ENCODE data around the gene DNALI1. TPM values are rescaled to one million over a fixed set of nuclear protein-coding genes. Genes with fewer than 3 reads are reported as not detected.

DNALI1 gene
- total RNA-seq, 1 donor: 13.7 TPM

GRCh38 chr1:37545019-37545418 lies 11.7 kb upstream of the DNALI1 start:
- H3K4me3 ChIP-seq (ENCODE audit: low read depth, low read length): no peak overlapping the region
- DNase-seq (ENCODE audit: low read depth): no peak
- TF ChIP-seq, protein P1, sequence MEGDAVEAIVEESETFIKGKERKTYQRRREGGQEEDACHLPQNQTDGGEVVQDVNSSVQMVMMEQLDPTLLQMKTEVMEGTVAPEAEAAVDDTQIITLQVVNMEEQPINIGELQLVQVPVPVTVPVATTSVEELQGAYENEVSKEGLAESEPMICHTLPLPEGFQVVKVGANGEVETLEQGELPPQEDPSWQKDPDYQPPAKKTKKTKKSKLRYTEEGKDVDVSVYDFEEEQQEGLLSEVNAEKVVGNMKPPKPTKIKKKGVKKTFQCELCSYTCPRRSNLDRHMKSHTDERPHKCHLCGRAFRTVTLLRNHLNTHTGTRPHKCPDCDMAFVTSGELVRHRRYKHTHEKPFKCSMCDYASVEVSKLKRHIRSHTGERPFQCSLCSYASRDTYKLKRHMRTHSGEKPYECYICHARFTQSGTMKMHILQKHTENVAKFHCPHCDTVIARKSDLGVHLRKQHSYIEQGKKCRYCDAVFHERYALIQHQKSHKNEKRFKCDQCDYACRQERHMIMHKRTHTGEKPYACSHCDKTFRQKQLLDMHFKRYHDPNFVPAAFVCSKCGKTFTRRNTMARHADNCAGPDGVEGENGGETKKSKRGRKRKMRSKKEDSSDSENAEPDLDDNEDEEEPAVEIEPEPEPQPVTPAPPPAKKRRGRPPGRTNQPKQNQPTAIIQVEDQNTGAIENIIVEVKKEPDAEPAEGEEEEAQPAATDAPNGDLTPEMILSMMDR (IDR thresholded peaks at IDR 0.05; ENCODE audit: insufficient read depth, low read length): no peak

DNA sequence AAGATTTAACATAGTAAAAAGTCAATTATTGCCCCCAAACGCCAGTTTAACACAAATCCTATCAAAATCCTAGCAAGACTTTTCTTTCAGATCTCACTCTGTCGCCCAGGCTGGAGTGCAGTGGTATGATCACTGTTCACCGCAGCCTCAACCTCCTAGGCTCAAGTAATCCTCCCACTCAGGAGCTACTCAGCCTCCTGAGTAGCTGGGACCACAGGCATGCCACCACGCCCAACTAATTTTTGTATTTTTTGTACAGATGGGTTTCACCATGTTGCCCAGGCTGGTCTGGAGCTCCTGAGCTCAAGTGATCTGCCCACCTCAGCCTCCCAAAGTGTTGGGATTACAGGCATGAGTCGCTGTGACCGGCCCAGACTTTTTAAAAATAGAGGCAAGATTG lies 7.4 kb upstream of the DNALI1 start:
- no peak overlapping the region for H3K4me3 ChIP-seq (ENCODE audit: low read depth, low read length)
- DNase-seq (ENCODE audit: low read depth): peak; percentile 21
- TF ChIP-seq, protein P1 (IDR thresholded peaks at IDR 0.05; ENCODE audit: insufficient read depth, low read length): no peak

DNA sequence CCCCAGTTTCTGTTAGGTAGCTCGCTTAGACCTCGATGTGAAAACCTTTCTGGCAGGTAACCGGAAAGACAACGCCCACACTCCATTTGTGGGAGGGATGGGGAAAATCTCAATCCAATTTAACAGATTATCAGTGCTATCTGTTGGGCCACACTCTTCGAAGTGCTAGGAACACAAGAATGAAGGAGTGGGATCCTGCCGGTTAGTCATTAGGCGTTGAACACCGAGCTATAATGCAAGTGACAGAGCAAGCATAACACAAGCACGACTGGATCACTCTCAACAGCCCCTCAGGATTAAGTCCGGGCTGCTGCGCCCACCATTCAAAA lies 3.2 kb upstream of the DNALI1 start:
- H3K4me3 ChIP-seq (ENCODE audit: low read depth, low read length): peak overlapping the region; percentile 100
- no peak for DNase-seq (ENCODE audit: low read depth)
- TF ChIP-seq, protein P1 (IDR thresholded peaks at IDR 0.05; ENCODE audit: insufficient read depth, low read length): no peak

DNA sequence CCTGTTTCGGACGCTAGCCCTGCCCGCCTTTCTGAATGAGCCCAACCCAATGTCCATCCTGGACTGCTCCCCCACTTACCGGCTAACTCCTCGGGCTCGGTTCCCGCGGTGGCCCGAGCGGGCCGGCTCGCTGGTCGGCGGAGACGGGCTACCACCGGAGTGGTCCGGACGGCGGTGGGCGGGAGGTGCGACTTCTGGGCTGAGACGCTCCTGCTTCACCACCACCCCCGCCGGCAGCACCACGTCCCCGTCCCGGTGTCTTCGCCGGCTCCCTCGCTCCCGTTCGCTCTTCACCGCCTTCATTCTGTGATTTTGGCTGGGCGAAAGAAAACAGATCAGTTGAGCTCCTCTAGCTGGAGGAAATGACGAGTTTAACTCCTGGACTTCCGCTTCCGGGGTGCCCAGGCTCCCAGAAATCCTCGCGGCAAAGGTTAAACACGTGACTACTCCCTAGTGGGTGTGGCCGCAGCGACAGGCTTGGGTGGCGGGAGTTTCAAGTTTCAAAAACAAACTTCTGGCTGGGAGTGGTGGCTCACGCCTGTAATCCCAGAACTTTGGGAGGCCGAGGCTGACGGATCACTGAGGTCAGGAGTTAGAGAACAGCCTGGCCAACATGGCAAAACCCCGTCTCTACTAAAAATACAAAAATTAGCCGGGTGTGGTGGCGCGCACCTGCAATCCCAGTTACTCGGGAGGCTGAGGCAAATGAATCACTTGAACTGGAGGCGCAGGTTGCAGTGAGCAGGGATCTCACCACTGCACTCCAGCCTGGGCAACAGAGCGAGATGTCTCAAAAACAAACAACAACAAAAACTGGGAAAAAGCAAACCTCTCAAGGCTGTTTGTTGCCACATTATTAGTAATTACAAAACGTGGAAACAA lies 2.6 kb upstream of the DNALI1 start, which contains the start of gene SNIP1:
SNIP1 (minus strand) TSS at position 367 of the 882 bp plus-strand sequence; CDS start at position 303, 64 bp downstream.
- TF ChIP-seq, protein P1 (IDR thresholded peaks at IDR 0.05; ENCODE audit: insufficient read depth, low read length): no peak
- peak; percentile 90 for DNase-seq (ENCODE audit: low read depth)
- peak within 1 kb of the TSS; percentile 100 for H3K4me3 ChIP-seq (ENCODE audit: low read depth, low read length)

DNA sequence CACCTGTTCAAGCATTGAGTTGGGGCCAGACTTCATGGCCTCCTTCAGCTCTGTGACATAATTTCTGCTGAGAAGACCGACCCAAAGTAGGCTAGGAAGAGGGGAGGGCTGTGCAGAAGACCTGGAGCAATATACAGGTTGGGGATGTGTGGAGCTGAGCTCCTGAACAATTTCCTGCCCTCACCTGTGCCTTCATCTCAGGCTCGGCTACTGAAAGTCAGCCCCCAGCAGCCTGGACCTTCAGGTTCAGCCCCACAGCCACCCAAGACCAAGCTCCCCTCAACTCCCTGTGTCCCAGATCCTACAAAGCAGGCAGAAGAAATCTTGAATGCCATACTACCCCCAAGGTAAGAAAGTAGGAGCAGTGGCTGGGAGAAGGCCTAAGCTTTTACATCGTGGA lies 662 bp downstream of the DNALI1 start:
- DNase-seq (ENCODE audit: low read depth): no peak
- TF ChIP-seq, protein P1 (IDR thresholded peaks at IDR 0.05; ENCODE audit: insufficient read depth, low read length): no peak
- H3K4me3 ChIP-seq (ENCODE audit: low read depth, low read length): peak overlapping the region; percentile 61

- H3K4me3 ChIP-seq (ENCODE audit: low read depth, low read length): no peak overlapping the region
- DNase-seq (ENCODE audit: low read depth): no peak
- TF ChIP-seq, protein P1 (IDR thresholded peaks at IDR 0.05; ENCODE audit: insufficient read depth, low read length): no peak
Observed at GRCh38 chr1:37558411-37558810, 1.7 kb downstream of the DNALI1 start.
